H1 (cell line): Measurements from ENCODE around the gene ZGLP1. TPM values are rescaled to one million over a fixed set of nuclear protein-coding genes. Genes with fewer than 3 reads are reported as not detected.
A peak's percentile ranks its signal among the peaks of the same experiment; 100 is the strongest.

Experiments used
- CHD1 ChIP-seq: IDR thresholded peaks from 2 replicates; pipeline ENCODE4 v1.6.1; 2012; ENCODE audit warnings: low read depth, low read length, improper control_type of control experiment
- CHD7 ChIP-seq: fragments of 300-600 bp; sonication (generic); IDR thresholded peaks from 2 replicates; pipeline ENCODE4 v1.7.1; 2012; ENCODE audit warnings: low read length, moderate library complexity, mild to moderate bottlenecking, inconsistent platforms; ENCODE audit not compliant: insufficient replicate concordance
- EGR1 ChIP-seq: IDR thresholded peaks from 2 replicates; pipeline ENCODE4 v1.6.1; 2011; ENCODE audit warnings: low read depth, low read length, borderline replicate concordance
- GTF2F1 ChIP-seq: IDR thresholded peaks from 2 replicates; pipeline ENCODE4 v1.6.1; 2012; ENCODE audit warnings: low read depth, low read length, improper control_type of control experiment, borderline replicate concordance
- HDAC2 ChIP-seq, 2 experiments: fragments of 300-600 bp in 1 of 2; sonication (generic) in 1 of 2; IDR thresholded peaks; 2 replicates each; pipeline ENCODE4 v1.6.1; 2011 to 2012; ENCODE audit warnings: low read depth in 2 of 2, low read length in 2 of 2, mild to moderate bottlenecking in 2 of 2, moderate library complexity in 2 of 2, borderline replicate concordance in 1 of 2, inconsistent platforms in 1 of 2
- KDM4A ChIP-seq: IDR thresholded peaks from one replicate; pipeline ENCODE4 v1.7.1; 2012; ENCODE audit warnings: low read depth, mild to moderate bottlenecking, moderate library complexity, low read length, inconsistent platforms; ENCODE audit not compliant: severe bottlenecking
- NRF1 ChIP-seq: IDR thresholded peaks from 2 replicates; pipeline ENCODE4 v1.6.1; 2011; ENCODE audit warnings: mild to moderate bottlenecking, low read depth, low read length, improper control_type of control experiment
- SAP30 ChIP-seq: fragments of 300-600 bp; sonication (generic); IDR thresholded peaks from 2 replicates; pipeline ENCODE4 v1.7.1; 2012; ENCODE audit warnings: low read length, moderate library complexity, mild to moderate bottlenecking, inconsistent platforms; ENCODE audit not compliant: insufficient read depth, insufficient replicate concordance
- SP4 ChIP-seq: IDR thresholded peaks from 2 replicates; pipeline ENCODE4 v1.6.1; 2012; ENCODE audit warnings: low read length, inconsistent platforms
- TCF12 ChIP-seq: IDR thresholded peaks from 2 replicates; pipeline ENCODE4 v1.6.1; 2011; ENCODE audit warnings: low read depth, mild to moderate bottlenecking, low read length
- polyA plus RNA-seq, 7 experiments: library from polyadenylated mRNA; depleted of rRNA in 3 of 7; stranded (reverse) in 5 of 7; unstranded in 2 of 7; fragments of >200 nt in 5 of 7; fragments of 200-250 nt in 2 of 7; gene quantifications; 1 replicate in 5 of 7; 2 replicates in 1 of 7; 4 replicates in 1 of 7; pipeline versions ENCODE4 v1.2.1 to v1.2.3, GENCODE V29; 2011 to 2013; ENCODE audit warnings: missing spikeins in 2 of 7, mixed read lengths in 2 of 7
- total RNA-seq: library from RNA; stranded (reverse); fragmentation: NEBNext Ultra II Directional; extraction: Animal tissue kit (Norgen Biotek cat#: 25700); gene quantifications from 2 replicates; pipeline ENCODE4 v1.2.1, GENCODE V29; 2021

ZGLP1 gene
- total and polyA plus RNA-seq, 2 of the 8 experiments (the other 6 are each of a cell fraction or from before 2014, with no cell fraction given) = 4.2 to 5.1 TPM

GRCh38 chr19:10289167-10289835 is 20.3 kb downstream of the ZGLP1 start (continued):
- TF ChIP-seq CHD7 (no peak), SAP30 (no peak), CHD1 (no peak), TCF12 (0 out of 2 replicates have a peak, but pooled peaks have one; percentile 33), HDAC2 (IDR thresholded peaks at IDR 0.05; ENCODE audit: borderline replicate concordance in 1 of 2, low read depth in 2 of 2, low read length in 2 of 2) (no peak), NRF1 (no peak), KDM4A (peak; percentile 44), GTF2F1 (0 out of 2 replicates have a peak, but pooled peaks have one; percentile 47), EGR1 (no peak), SP4 (no peak)
